Measurements from ENCODE around the gene MRPL50. TPM values are rescaled to one million over a fixed set of nuclear protein-coding genes. Genes with fewer than 3 reads are reported as not detected.

MRPL50 gene
- polyA plus RNA-seq, 1 of the 3 experiments (the other 2 are of a cell fraction), result 6.3 TPM

DNA sequence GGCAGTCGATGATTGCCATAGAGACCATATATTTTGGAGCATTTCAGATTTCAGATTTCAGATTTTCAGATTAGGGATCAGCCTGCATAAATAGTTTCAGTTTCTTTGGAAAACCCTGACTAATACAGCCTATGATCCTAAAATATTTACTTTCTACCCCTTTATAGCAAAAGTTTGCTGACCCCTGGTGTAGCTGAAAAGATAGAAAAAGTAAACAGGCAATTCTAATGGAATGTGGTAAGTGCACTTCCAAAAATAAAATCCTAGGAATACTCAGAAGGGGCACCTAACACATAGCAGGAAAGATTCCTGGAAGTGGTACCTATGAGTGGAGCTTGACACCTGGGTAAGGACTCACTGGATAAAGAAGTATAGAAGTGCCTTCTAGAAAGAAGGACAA is 48.1 kb downstream of the MRPL50 start:
- Histone ChIP-seq H3K4me1 (ENCODE audit: control insufficient read depth in 1 of 2, insufficient read depth in 2 of 2, low read depth in 1 of 2, low read length in 1 of 2) (no peaks in the 10 kb centered on the region), H3K27ac (ENCODE audit: low read depth in 2 of 2, low read length in 1 of 2) (no peak overlapping the region), H2AFZ (ENCODE audit: low read depth) (no peak overlapping the region), H3K9me2 (no peaks in the 10 kb centered on the region), H3K27me3 (ENCODE audit: insufficient read depth) (peaks cover 14% of the 10 kb centered on the region; the same call in 1 of the 2 replicates), H3K4me2 (no peak overlapping the region), H3K4me3 (ENCODE audit: low read depth in 2 of 2, low read length in 1 of 2) (no peak overlapping the region), H3K9ac (no peak overlapping the region), H3F3A (replicated peaks; ENCODE audit: insufficient read depth) (no peaks in the 10 kb centered on the region), H4K20me1 (ENCODE audit: insufficient read depth) (no peaks in the 10 kb centered on the region), H3K79me2 (ENCODE audit: insufficient read depth) (no peaks in the 10 kb centered on the region), H3K36me3 (replicated peaks in 1 of 2; ENCODE audit: control insufficient read depth in 1 of 2, insufficient read depth in 2 of 2, low read length in 1 of 2) (no peaks in the 10 kb centered on the region), H3K9me3 (no peaks in the 10 kb centered on the region)
- no peak for DNase-seq
- POLR2A ChIA-PET, result no interaction called here
- no peak for TF ChIP-seq MEF2A (IDR thresholded peaks at IDR 0.05; ENCODE audit: borderline replicate concordance, low read depth)
- 35% methylated on average over 1 of the region's 1 CpG for WGBS (ENCODE audit: low lambda C conversion rate)
- CTCF ChIA-PET, result interaction anchor here (0.8 to 1.1 kb wide), 2 partner anchors 23 to 39 kb away, joined by 3 read pairs; no protein-coding TSS in a partner anchor

DNA sequence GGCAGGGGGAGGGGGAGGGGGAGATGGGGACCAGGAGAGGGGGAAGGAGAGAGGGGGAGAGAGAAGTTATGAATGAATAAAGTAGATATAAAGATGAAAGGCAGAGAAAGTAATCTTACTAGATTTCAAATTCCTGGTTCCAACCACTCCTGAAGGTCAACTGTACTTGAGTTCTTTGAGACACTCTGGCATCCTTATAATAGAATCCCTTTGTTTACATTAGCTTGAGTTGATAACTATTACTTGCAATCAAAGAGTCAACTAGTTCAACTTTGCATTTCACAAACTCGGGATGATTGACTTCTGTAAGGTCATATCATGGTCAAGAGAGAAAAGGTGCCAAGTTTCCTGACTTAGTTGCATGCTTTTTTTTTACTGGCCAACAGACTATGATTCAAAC is 55.8 kb downstream of the MRPL50 start:
- Histone ChIP-seq H3K4me3 (ENCODE audit: low read depth in 2 of 2, low read length in 1 of 2) (no peak overlapping the region), H3K9me3 (no peaks in the 10 kb centered on the region), H3K27ac (ENCODE audit: low read depth in 2 of 2, low read length in 1 of 2) (no peak overlapping the region), H3K36me3 (replicated peaks in 1 of 2; ENCODE audit: control insufficient read depth in 1 of 2, insufficient read depth in 2 of 2, low read length in 1 of 2) (no peaks in the 10 kb centered on the region), H3K4me1 (ENCODE audit: control insufficient read depth in 1 of 2, insufficient read depth in 2 of 2, low read depth in 1 of 2, low read length in 1 of 2) (no peaks in the 10 kb centered on the region), H3K9me2 (no peaks in the 10 kb centered on the region), H2AFZ (ENCODE audit: low read depth) (no peak overlapping the region), H3K4me2 (no peak overlapping the region), H4K20me1 (ENCODE audit: insufficient read depth) (no peaks in the 10 kb centered on the region), H3F3A (replicated peaks; ENCODE audit: insufficient read depth) (no peaks in the 10 kb centered on the region), H3K9ac (no peak overlapping the region), H3K79me2 (ENCODE audit: insufficient read depth) (no peaks in the 10 kb centered on the region), H3K27me3 (ENCODE audit: insufficient read depth) (0 out of 2 replicates have a peak, but pooled peaks cover 7% of the 10 kb centered on the region)
- WGBS (ENCODE audit: low lambda C conversion rate), result 19% methylated on average over 1 of the region's 1 CpG
- POLR2A ChIA-PET, result no interaction called here
- CTCF ChIA-PET, result no interaction called here
- DNase-seq, result no peak
- no peak for TF ChIP-seq ZBTB33 (IDR thresholded peaks at IDR 0.05; ENCODE audit: borderline replicate concordance, low read depth)
- no peak for TF ChIP-seq RXRA (IDR thresholded peaks at IDR 0.05; ENCODE audit: borderline replicate concordance, low read depth)

GRCh38 chr9:101341958-101342357 is 56.5 kb downstream of the MRPL50 start:
- H3K36me3 ChIP-seq (replicated peaks in 1 of 2; ENCODE audit: control insufficient read depth in 1 of 2, insufficient read depth in 2 of 2, low read length in 1 of 2), result no peaks in the 10 kb centered on the region
- no peaks in the 10 kb centered on the region for H3K9me2 ChIP-seq
- H3K4me1 ChIP-seq (ENCODE audit: control insufficient read depth in 1 of 2, insufficient read depth in 2 of 2, low read depth in 1 of 2, low read length in 1 of 2), result no peaks in the 10 kb centered on the region
- no peaks in the 10 kb centered on the region for H3F3A ChIP-seq (replicated peaks; ENCODE audit: insufficient read depth)
- no peak for DNase-seq
- CTCF ChIA-PET, result no interaction called here
- H3K9ac ChIP-seq, result no peak overlapping the region
- no peaks in the 10 kb centered on the region for H3K79me2 ChIP-seq (ENCODE audit: insufficient read depth)
- H3K4me3 ChIP-seq (ENCODE audit: low read depth in 2 of 2, low read length in 1 of 2), result no peak overlapping the region
- H3K27me3 ChIP-seq (ENCODE audit: insufficient read depth), result 0 out of 2 replicates have a peak, but pooled peaks cover 6% of the 10 kb centered on the region
- no peak overlapping the region for H3K27ac ChIP-seq (ENCODE audit: low read depth in 2 of 2, low read length in 1 of 2)
- H4K20me1 ChIP-seq (ENCODE audit: insufficient read depth), result no peaks in the 10 kb centered on the region
- no peak for TF ChIP-seq PBX3 (IDR thresholded peaks at IDR 0.05)
- TF ChIP-seq NRF1 (IDR thresholded peaks at IDR 0.05; ENCODE audit: low read depth, low read length), result no peak
- H3K9me3 ChIP-seq, result no peaks in the 10 kb centered on the region
- H2AFZ ChIP-seq (ENCODE audit: low read depth), result no peak overlapping the region
- H3K4me2 ChIP-seq, result no peak overlapping the region
- POLR2A ChIA-PET, result no interaction called here

Other genes with a start within 250 kb of the MRPL50 start
- 0.02 and 0.05 TPM in 2 replicates for gene BAAT, start 13.6 kb downstream of the MRPL50 start, polyA plus RNA-seq (2012; rRNA removed)
- gene ZNF189, start 233 bp upstream of the MRPL50 start, polyA plus RNA-seq (2012; rRNA removed), result 2.9 and 3.4 TPM in 2 replicates
- not detected in 2 replicates for gene ALDOB, start 37.2 kb upstream of the MRPL50 start, polyA plus RNA-seq (2012; rRNA removed)
- 16.0 and 21.6 TPM in 2 replicates for gene RNF20, start 135.2 kb upstream of the MRPL50 start, polyA plus RNA-seq (2012; rRNA removed)
- not detected in 2 replicates for gene PPP3R2, start 196.4 kb upstream of the MRPL50 start, polyA plus RNA-seq (2012; rRNA removed)